ENCODE results near the gene VMP1.
"Not testable (repeated sequence)": the region's sequence is repeated elsewhere in the genome, so short reads cannot be mapped to it uniquely, and the experiment has no call there.

VMP1 gene

DNA sequence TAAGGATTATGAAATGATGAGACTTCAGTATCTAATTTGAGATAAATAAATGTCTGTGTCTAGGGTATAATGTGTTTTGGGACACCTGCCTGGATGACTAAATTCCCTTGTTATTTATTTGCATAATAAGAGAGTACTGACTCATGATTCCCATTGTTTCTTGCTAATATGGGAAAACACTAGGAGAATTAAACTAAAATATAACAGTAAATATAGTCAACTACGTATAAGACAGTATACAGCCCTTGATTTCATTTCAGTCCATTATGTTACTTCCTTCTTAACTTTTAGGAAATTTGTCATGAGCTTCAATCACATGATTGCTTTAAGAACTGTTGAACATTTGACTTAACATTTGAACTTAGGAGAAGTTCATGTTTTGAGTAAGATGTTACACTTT is 62.4 kb downstream of the VMP1 start:
- peak overlapping the region; percentile 89 for H3K27ac ChIP-seq
- DNase-seq (ENCODE audit: low read depth, low spot score), result no peak

DNA sequence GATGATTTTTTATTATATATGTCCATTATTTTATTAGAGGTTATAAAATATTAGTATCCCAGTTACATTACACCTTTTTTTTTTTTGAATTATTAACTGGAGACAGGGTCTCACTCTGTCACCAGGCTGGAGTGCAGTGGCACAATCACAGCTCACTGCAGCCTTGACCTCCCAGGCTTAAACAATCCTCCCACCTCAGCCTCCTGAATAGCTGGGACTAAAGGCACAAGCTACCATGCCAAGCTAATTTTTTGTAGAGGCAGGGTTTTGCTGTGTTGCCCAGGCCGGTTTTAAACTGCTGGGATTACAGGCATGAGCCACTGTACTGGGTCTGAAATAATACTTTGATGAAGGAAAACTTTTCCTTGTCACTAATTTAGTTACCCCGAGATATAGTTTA is 63.6 kb downstream of the VMP1 start:
- peak overlapping the region; percentile 89 for H3K27ac ChIP-seq
- DNase-seq (ENCODE audit: low read depth, low spot score), result no peak

DNA sequence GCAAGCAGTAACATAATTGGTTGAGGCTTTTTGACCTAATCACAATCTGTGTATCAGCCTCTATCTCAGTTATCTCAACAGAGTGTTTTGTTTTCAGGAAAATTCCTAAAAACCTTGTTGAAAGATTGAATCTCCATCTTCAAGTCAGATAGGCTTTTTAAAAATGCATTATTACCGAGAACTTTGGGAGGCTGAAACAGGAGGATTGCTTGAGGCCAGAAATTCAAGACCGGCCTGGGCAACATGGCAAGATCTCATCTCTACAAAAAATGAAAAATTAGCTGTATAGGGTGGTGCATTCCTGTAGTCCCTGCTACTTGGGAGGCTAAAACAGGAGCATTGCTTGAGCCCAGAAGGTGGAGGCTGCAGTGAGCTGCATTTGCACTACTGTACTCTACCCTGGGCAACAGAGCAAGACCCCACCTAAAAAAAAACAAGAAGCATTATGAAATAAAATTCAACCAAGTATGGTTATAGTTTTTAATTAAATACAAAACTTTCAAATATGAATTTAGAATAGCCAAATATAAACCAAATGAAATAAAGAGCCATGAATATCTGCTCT is 68.4 kb downstream of the VMP1 start:
- H3K27ac ChIP-seq, result no peak overlapping the region
- DNase-seq (ENCODE audit: low read depth, low spot score), result no peak

DNA sequence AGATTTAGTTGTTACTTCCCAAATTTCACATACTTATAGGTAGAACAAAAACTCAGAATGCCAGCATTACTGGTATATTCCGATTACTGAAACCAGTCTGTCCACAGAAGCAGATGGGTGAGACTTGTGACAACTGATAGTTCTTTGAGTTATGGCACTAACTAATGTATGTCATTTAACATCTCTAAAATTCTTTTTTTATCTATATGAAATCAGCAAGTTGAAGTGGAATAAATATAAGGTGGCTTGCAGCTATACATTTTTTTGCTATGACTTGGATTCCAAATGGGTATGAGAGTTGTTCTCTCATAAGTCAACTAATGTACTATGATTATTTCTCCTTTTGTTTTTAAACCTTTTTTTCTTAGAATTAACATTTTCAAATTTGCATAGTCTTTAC is 69.1 kb downstream of the VMP1 start:
- DNase-seq (ENCODE audit: low read depth, low spot score), result no peak
- H3K27ac ChIP-seq, result no peak overlapping the region

DNA sequence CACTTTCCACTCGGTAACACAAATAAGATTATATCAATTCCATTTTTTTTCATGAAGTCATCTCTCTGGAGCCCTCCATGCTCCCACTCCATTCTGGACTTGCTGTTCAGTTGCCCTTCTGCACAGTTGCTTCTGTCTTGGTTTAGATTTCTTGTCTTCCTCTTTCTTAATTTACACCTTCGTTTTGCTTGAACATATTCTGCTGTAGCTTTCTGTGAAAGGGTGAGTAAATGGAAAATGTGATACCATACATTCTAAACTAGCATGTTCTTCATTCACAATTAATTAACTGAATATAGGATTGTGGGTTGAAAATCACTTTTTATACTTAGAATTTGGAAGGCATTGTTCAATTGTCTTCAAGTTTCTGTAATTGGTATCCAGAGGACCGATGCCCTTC is 69.6 kb downstream of the VMP1 start:
- no peak for DNase-seq (ENCODE audit: low read depth, low spot score)
- H3K27ac ChIP-seq, result no peak overlapping the region

DNA sequence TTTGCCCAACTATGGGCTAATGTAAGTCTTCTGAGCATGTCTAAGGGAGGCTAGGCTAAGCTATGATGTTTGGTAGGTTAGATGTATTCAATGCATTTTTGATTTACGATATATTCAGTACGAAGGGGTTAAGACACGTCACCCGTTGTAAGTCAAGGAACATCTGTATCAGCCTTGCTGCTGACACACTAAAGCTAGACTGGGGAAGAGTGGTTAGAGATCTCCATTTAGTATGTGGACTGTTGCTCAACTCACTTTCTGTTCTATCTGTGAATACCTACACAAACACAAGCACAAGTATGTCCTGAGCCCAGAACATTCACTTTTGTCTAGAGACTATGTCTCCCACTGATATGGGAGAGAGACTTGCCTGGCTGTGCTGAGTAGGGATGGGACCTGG is 71.5 kb downstream of the VMP1 start:
- peak overlapping the region; percentile 4 for H3K27ac ChIP-seq
- no peak for DNase-seq (ENCODE audit: low read depth, low spot score)

DNA sequence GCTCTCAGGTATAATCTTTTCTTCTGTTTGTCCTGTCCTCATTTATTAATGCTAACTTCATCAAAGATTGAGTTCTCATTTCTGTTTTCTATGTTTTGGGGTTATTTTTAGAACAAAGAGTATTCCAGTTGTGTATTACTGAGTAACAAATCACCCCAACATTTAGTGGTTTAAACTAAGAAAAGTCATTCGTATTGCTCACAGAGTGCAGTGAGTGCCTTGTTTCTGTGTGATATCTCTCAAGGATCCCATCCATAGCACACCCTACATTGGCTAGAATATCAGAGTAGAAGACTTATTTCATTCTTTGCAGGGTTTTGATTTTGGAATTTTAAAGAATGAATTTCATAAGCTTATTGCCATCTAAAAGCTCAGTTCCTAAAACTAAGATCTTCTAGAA is 72.1 kb downstream of the VMP1 start:
- H3K27ac ChIP-seq, result peak overlapping the region; percentile 4

DNA sequence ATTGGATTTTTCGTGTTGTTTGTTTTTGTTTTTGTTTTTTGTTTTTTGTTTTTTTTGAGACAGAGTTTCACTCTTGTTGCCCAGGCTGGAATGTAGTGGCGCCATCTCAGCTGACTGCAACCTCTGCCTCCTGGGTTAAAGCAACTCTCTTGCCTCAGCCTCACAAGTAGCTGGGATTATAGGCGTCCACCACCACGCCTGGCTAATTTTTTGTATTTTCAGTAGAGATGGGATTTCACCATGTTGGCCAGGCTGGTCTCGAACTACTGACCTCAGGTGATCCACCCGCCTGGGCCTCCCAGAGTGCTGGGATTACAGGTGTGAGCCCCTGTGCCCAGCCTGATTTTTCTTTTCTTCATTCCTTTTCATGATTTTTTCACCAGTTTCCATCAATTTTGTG is 73.1 kb downstream of the VMP1 start:
- DNase-seq (ENCODE audit: low read depth, low spot score); H3K27ac ChIP-seq: not testable (repeated sequence)

More for the DNA sequence above, 72.1 kb downstream of the VMP1 start:
- no peak for DNase-seq (ENCODE audit: low read depth, low spot score)

DNA sequence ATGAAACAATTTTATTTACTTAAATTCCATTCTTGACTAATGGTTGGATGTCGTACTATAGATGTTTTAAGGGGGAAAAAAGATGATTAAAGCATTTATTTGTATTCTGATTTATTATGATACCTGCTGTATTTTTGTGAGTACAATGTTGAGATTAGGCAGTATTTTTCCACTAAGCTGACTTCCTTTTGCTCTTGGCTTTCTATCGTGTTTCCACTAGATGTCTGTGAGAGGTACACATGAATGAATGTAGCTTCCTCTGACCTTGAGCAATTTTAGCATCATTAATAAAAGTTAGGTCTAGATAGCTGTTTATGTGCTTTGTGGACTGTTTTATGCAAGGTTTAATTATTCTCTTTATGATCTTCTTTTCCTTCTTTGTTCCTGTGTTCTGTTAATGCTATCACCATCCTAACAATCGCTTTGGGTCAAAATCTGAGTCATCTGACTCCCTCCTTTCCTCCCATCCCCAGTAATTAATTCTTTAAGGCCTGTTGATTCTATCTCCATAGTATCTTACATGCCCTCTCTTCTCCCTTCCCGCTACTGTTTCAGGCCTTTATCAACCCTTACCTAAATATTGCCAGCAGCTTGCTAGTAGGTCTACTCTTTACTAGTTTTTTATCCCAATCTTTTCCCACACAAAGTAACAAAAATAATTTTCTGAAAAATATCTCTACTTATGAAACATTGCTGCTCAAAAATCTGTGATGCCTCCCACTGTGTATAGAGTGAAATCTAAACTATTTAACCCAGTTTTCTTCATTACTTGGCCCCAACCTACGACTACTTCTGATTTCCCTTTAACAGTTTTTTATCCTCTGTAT is 76.0 kb downstream of the VMP1 start:
- DNase-seq (ENCODE audit: low read depth, low spot score), result no peak
- peak overlapping the region; percentile 99 for H3K27ac ChIP-seq

DNA sequence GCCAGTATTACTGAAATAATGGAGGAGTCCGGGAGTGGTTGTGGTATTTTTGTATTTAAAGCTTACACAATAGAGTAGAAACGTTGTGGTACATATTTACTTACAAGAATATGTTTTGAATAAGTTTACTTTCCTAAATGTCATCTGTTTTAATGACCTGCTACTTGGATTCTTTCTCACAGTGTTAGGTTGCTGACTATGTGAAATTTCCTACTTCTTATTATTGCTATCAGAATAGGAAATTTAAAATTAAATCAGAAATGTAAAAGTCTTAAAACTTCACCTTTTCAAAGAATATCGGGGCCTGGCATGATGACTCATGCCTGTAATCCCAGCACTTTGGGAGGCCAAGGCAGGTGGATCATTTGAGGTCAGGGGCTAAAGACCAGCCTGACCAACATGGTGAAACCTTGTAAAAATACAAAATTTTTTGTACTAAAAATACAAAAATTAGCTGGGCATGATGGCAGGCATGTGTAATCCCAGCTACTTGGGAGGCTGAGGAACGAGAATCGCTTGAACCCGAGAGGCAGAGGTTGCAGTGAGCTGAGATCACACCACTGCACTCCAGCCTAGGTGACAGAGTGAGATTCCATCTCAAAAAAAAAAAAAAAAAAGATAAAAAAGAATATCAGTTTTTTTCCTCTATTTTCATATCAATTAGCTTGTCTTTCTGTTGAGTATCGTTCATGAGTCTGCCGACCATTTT is 77.8 kb downstream of the VMP1 start:
- no peak for DNase-seq (ENCODE audit: low read depth, low spot score)
- H3K27ac ChIP-seq, result peak overlapping the region; percentile 99

DNA sequence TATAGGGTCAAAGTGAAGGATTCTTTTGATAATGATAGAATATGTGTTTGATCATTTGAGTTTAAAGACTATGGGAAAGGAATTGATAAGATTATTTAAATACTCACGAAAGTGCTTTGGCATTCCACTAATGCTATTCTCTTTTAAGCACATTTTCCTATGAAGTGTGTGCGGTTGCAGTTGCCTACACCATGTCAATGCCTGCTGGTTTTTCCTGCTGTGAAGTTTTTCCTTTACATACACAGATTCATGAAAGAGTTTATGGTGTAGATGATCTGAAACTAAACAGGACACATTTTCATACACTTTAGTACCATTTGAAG is 78.7 kb downstream of the VMP1 start:
- peak overlapping the region; percentile 99 for H3K27ac ChIP-seq
- no peak for DNase-seq (ENCODE audit: low read depth, low spot score)

DNA sequence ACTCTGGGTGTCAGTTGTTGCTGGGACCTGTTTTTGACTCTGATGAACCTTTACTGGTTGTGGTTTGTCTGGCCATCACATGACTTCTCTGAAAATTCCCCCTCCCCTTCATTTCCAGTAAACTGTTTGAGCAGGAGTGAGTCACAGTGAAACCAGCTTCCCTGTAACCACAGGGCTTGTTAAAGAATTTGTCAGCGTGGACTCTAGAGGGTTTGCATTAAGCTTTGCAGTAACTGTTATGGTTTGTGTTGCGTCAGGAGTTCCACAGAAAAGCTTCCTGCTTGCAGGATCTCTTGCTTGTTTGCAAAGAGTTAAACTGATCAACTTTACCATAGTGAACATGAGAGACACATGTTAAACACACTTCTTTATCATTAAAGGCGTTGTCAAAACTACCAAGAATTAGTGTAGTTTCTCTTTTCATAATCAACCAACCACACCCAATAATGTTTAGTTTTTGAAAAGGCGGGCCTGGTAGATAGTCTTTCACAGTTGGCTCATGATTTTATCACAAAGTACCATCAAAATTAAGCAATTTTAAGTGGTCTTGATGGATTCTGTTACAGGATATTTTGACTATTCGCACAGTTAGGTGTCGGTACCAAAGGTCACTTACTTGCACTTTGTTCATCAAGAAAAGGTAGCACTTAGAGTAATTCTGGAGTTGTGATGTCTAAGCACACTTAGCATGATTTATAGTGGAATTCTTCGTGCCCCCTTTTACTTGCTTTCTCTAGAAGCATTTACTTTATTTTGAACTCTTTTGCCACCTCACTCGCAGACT is 79.3 kb downstream of the VMP1 start:
- peak; percentile 100 for DNase-seq (ENCODE audit: low read depth, low spot score)
- peak overlapping the region; percentile 99 for H3K27ac ChIP-seq

DNA sequence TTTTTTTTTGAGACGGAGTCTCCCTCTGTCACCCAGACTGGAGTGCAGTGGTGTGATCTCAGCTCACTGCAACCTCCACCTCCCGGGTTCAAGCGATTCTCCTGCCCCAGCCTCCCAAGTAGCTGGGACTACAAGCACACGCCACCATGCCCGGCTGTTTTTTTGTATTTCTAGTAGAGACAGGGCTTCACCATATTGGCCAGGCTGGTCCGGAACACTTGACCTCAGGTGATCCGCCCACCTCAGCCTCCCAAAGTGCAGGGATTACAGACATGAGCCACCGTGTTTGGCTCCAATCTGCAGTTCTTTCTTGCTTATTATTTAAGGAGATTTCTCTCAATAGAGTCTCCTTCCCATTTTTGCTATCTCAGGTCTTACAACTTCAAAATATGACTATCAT is 82.4 kb downstream of the VMP1 start:
- DNase-seq (ENCODE audit: low read depth, low spot score); H3K27ac ChIP-seq: not testable (repeated sequence)

DNA sequence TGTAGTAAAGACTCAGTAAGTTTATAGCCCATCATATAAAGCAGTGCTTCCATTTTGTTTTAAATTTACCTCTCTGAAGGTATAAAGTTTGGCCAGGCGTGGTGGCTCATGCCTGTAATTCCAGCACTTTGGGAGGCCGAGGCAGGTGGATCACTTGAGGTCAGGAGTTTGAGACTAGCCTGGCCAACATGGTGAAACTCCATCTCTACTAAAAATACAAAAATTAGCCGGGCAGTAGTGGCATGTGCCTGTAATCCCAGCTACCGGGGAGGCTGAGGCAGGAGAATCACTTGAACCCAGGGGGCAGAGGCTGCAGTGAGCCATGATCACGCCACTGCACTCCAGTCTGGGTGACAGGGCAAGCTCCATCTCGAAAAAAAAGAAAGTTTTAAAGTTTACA is 83.0 kb downstream of the VMP1 start:
- DNase-seq (ENCODE audit: low read depth, low spot score); H3K27ac ChIP-seq: not testable (repeated sequence)

DNA sequence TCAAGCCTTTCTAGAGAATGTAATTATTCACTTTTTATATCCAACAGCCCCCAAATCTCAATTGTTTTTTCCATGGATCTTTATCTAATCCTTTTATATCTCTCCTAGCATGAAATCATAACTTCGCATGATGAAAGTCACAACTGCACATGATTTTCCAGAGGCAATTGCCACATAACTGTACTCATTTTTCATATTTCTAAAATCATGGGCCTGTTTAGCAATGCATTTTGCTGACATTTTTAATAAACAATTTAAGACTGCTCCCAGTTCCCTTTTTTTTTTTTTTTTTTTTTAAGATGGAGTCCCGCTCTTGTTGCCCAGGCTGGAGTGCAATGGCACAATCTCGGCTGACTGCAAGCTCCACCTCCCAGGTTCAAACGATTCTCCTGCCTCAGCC is 83.5 kb downstream of the VMP1 start:
- H3K27ac ChIP-seq, result no peak overlapping the region
- no peak for DNase-seq (ENCODE audit: low read depth, low spot score)

DNA sequence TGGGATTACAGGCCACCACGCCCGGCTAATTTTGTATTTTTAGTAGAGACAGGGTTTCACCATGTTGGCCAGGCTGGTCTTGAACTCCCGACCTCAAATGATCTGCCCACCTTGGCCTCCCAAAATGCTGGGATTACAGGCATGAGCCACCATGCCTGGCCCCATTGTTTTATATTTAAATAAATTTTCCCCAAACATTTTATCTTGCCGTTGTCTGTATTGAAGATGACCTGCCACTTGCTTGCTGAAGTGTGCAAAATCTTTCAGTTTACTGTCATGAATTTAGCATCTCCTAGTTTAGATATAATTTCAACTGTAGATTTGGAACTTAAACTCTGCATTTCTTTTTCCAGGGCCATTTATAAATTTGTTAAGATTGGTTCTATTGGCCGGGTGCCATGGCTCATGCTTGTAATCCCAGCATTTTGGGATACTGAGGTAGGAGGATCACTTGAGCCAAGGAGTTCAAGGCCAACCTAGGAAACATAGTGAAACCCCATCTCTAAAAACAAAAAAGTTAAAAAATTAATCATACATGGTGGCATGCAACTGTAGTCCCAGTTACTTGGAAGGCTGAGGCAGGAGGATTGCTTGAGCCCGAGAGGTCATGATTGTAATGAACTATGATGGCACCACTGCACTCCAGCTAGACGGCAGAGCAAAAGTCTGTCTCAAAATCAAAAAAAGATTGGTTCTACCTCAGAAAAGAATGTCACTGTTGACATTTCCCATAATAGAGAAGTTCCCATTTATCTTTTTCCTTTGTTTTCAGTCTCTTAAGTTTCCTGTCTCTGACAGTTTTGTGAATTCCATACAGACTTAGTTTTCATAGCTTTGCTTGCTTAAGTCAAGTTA is 84.4 kb downstream of the VMP1 start:
- no peak for DNase-seq (ENCODE audit: low read depth, low spot score)
- H3K27ac ChIP-seq, result no peak overlapping the region

DNA sequence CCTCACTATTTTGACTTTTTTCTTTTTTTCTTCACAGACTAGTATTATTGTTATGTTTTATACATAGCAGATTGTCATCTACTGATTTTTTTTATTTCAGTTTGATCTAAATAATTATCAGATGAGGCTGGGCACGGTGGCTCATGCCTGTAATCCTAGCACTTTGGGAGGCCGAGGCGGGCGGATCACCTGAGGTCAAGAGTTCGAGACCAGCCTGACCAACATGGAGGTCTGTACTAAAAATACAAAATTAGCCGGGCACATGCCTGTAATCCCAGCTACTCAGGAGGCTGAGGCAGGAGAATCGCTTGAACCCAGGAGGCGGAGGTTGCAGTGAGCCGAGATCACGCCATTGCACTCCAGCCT is 85.0 kb downstream of the VMP1 start:
- not testable (repeated sequence) for DNase-seq (ENCODE audit: low read depth, low spot score); H3K27ac ChIP-seq

DNA sequence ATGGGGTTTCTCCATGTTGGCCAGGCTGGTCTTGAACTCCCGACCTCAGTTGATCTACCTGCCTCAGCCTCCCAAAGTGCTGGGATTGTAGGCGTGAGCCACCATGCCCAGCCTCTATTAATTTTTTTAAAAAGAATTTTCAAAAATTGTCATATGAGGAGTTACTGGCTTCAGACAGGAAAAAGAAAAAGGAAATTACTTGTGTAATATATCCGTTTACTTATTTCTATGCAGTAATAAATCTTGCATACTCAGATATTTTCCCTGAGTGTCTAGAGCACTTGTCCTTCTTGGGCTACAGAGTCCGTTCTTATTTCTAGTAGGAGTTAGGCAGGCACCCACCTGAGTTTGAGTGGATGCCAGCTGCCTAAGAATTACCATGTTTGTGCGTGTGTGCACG is 85.8 kb downstream of the VMP1 start:
- DNase-seq (ENCODE audit: low read depth, low spot score), result no peak
- no peak overlapping the region for H3K27ac ChIP-seq

DNA sequence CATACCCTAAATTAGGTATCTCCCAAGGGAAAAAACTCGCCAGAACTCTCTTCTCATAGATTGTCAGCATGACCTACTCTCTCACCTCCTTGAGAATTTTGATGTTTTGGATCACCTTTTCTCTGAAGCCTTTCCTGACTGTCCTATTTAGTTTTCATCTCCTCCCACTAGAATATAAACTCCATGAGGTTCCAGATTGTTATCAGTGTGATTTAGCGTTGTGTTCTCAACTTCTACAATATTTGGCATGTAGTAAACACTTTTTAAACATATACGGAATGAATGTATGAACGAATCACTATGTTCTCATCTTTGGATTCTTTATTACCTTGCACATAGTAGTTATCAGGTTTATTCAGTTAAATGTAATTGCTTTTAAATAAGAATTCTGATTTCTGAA is 88.7 kb downstream of the VMP1 start:
- DNase-seq (ENCODE audit: low read depth, low spot score), result no peak
- no peak overlapping the region for H3K27ac ChIP-seq

DNA sequence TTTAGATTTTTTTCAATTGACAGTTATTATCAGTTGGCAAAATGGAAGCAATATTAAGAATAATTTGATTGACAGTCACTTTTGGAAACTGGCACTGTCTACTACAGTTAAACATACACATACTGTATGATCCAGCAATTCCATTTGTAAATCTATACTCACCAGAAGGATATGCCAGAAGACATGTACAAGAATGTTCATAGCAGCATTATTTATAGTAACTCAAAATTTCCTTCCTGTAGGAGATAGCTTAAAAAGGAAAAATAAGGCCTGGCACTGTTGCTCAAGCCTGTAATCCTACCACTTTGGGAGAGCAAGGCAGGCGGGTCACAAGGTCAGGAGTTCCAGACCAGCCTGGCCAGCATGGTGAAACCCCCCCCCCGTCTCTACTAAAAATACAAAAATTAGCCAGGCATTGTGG is 89.3 kb downstream of the VMP1 start:
- no peak overlapping the region for H3K27ac ChIP-seq

More for the DNA sequence above, 89.3 kb downstream of the VMP1 start:
- no peak for DNase-seq (ENCODE audit: low read depth, low spot score)
